Anterior cingulate cortex (tissue), 58 donors: Measurements from ENCODE around the gene NCOR1.

ENCODE experiments used
- DNase-seq, 58 donors: peaks; one replicate each; lab custom pipeline; 2025; lab: John Stamatoyannopoulos, UW

The NCOR1 gene

DNA sequence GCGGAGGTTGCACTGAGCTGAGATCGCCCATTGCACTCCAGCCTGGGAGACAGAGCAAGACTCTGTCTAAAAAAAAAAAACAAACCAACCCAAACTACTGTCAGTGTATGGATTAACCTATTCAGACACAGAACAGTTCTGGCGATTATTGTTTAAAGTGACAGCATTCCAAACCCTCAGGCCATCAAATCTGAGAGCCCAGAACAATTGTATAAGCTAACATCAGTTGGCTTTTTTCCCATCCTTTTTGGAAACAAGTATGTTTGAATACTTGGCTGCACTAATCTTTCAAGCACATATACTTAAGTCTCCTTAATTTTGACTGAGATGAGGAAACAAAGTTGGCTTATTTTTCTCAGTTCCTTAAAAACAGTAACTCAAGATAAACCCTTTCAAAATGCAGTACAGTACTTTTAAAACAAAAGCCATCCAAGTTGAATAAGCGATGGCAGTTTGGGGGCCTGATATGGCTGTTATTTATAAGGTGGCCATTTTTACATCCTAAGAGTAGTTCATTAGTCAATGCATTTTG lies 217.2 kb downstream of the NCOR1 start:
- DNase-seq = no peak

DNA sequence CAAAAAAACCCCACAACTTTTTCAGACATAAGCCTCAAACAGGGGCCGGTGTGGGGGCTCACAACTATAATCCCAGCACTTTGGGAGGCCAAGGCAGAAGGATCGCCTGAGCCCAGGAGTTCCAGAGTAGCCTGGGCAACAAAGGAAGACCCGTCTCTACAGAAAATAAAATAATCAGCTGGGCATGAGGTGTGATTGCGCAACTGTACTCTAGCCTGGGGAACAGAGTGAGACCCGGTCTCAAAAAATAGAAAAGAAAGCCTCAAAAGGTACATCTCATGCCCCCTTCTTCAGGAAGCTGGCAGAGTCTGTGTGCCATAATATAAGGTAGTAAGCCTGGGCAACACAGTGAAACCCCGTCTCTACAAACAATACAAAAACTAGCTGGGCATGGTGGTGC lies 219.0 kb downstream of the NCOR1 start:
- DNase-seq = no peak

DNA sequence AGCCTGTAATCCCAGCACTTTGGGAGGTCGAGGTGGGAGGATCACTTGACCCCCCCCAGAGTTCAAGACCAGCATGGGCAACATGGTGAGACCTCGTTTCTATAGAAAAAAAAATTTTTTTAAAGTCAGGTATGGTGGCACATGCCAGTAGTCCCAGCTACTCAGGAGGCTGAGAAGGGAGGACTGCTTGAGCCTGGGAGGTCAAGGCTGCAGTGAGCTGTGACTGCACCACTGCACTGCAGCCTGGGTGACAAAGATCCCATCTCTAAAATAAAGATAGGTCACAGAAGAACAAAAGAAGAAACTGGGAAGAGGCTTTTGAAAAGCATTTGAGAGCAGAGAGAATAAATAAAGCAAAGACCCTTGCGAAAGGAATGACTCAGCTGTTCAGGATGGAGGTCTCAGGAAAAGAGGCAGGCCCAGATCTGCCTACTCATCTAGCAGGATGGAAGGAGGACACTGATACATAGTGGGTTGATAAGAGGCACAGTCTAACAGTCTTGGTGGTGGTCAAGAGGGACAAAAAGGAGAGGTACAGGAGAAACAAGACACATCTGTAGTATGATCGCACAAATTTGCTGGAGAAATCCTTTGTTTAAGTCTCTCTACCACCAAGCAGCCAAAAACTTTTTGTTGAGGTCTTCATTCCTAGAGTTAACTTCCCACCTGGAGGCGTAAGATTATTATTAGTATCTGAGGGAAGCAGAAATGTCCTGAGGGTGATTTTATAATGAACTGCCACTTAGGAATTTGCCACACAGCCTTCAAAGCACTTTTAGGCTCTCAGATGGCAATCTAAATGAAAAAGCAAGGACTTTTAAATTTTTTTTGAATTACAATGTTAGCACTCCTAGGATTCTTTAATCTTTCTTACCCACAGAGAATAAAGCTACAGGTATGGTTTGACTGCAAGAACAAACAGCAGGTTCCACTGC lies 233.4 kb downstream of the NCOR1 start:
- no peak for DNase-seq

DNA sequence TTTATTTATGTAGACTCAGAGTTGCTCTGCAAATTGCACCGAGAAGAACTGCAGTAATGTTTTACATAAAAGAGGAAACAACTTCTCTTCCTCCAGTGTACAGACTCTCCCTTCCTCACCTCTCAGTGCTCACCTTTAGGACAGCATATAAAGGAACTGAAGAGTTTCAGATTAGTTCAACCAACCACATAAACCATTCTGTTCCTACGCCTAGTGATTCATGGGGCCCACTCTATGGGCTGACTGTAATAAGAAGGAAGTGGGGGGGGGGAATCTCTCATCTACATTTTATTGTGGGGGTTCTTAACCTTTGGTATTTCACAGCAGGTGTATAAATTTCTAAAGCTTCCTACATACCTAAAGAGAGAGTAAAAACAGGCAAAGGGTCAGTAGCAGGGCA lies 234.1 kb downstream of the NCOR1 start:
- no peak for DNase-seq
